IPS-NIHi7 (cell line): ENCODE data around the gene TUBB2B.
"Not testable (repeated sequence)": the region's sequence is repeated elsewhere in the genome, so short reads cannot be mapped to it uniquely, and the experiment has no call there.

Experiments used
- DNase-seq: peaks from one replicate; pipeline ENCODE4 v3.0.0; 2012; ENCODE audit warnings: mixed read lengths; ENCODE audit errors: extremely low spot score

The TUBB2B gene

DNA sequence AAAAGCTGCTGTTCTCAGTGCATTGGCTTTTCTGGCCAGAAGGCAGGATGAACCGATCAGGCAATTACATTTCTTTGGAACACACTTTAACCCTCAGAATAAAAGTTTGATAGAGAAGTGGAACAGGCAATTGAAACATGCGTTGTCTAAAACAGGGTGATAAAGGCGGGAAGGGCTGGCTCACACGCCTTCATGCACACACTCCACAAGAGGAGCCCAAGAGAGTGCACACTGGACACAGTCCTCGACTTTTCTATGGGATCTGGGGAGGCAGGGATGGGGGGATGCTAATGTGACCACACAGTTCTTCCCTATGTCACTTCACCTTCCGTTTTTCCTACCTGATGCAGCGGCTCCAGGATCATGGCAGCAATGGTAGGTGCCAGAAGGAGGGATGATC lies 39.2 kb downstream of the TUBB2B start:
- no peak for DNase-seq

DNA sequence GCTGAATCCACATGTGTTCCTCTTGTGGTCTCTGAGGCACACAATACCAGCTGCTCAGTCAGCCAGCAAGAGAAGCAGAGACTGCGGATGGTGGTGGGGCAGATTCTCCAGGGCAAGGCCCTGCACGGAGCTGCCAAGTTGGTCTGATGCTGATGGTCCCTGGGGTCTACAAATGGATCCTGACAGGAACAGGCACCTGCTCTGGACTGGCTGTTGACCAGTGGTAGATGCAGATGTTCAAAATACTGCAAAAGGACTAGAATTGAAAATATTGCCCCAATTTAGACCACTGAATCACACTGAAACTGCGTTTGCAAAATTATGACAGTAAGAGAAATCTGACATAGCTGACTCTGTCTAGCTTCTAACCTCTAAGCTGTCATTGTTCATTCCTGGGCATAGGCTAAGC lies 40.5 kb downstream of the TUBB2B start:
- DNase-seq: no peak

- no peak for DNase-seq
Observed at GRCh38 chr6:3183066-3183465, 44.4 kb downstream of the TUBB2B start.

GRCh38 chr6:3181105-3181504 lies 46.3 kb downstream of the TUBB2B start:
- no peak for DNase-seq

- not testable (repeated sequence) for DNase-seq
Observed at GRCh38 chr6:3179945-3180344, 47.5 kb downstream of the TUBB2B start.

DNA sequence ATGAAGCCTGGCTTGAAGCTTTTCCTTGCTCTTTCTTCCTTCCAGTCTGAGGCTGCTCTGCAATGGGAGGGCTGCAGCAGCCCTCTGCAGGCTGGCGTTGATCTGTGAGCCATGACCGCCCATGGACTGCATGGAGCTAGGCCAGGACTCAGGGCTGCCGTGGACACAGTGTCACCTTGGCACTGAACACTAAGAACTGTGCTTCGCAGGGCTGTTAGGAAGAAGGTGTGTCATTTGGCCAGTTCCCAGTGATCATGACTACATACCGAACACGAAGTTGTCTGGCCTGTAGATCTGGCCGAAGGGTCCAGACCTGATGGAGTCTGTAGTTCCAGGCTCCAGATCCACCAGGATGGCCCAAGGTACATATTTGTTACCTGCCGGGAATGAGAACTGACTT lies 48.8 kb downstream of the TUBB2B start:
- DNase-seq: not testable (repeated sequence)

DNA sequence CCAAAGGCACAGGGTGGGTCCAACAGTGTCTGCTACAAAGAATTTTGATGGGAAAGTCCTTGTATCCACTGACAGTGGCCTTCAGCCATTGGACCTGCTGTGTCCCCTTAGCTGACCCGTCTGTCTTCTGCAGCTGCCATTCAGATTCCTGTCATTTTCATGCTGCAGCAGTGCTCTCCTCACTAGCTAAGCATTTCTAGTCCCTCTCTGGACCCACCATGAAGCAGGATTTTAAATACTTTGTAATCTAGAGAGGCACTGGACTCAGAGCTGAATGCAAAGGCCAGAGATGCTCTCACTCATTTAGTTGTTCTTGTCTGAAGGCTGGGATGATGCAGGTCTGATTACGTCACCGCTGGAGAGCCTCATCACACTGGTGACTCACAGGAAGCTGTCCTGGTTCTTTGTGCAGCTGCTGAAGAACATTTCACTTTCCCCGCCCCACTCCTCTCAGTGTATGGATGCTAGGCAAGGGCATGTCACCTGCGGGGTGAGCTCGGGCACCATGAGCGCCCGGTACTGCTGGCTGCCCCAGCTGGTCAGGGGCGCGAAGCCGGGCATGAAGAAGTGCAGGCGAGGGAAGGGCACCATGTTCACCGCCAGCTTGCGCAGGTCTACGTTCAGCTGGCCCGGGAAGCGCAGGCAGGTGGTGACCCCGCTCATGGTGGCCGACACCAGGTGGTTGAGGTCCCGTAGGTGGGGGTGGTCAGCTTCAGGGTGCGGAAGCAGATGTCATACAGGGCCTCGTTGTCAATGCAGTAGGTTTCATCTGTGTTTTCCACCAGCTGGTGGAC lies 50.7 kb downstream of the TUBB2B start:
- no peak for DNase-seq

DNA sequence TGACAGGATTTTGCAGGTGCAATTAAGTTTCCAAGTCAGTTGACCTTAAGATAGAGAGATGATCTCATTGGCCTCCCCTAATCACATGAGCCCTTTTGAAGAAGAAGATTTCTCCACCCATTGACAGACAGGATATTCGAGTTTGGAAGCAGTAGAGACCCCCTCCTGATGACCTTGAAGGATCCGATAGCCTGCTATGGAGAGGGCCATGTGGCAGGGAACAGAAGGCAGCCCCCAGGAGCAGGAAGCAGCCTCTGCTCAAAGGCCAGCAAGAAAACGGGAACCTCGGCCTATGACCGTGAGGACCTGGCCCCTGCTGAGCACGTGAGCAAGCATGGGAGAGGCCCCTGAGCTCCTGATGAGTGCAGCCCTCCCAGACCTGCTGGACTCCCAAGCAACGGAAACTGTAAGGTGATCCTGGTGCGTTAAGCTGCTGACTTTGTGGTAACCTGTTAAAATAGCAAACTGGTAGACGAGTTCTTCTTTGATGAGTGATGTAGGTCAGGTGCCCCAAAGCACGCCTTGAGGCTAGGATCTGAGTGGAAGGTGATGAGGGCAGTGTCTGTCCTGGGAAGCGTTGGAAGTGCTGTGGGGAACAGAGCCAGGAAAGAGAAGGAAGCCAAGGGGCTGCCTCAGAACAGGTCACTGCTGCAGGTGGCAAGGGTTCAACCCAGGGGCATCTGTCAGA lies 51.6 kb downstream of the TUBB2B start:
- DNase-seq: no peak
